ENCODE measurements around the gene CHML. TPM values are rescaled to one million over a fixed set of nuclear protein-coding genes. Genes with fewer than 3 reads are reported as not detected.

Gene CHML
- total and polyA plus RNA-seq, 2 of the 8 experiments (the other 6 are each of a cell fraction or from before 2014, with no cell fraction given), result 11.5 to 82.4 TPM

Other genes starting within 250 kb of the CHML start
- 80.5 and 81.9 TPM in 2 replicates for gene FH, start 120.6 kb downstream of the CHML start, total RNA-seq (2021; fragmentation: NEBNext Ultra II Directional; extraction: Animal tissue kit (Norgen Biotek cat#: 25700))
- 28.1 and 45.0 TPM in 2 replicates for gene FH, start 120.6 kb downstream of the CHML start, polyA plus RNA-seq (2011; rRNA removed)
- not detected in 2 replicates for gene KMO, start 108.0 kb downstream of the CHML start, total RNA-seq (2021; fragmentation: NEBNext Ultra II Directional; extraction: Animal tissue kit (Norgen Biotek cat#: 25700))
- gene KMO, start 108.0 kb downstream of the CHML start, polyA plus RNA-seq (2011; rRNA removed), result not detected in 2 replicates
- 18.1 and 19.4 TPM in 2 replicates for gene OPN3, start within 50 bp of the CHML start, total RNA-seq (2021; fragmentation: NEBNext Ultra II Directional; extraction: Animal tissue kit (Norgen Biotek cat#: 25700))
- gene OPN3, start within 50 bp of the CHML start, polyA plus RNA-seq (2011; rRNA removed), result 8.0 and 8.8 TPM in 2 replicates
- not detected in 2 replicates for gene WDR64, start 11.9 kb upstream of the CHML start, total RNA-seq (2021; fragmentation: NEBNext Ultra II Directional; extraction: Animal tissue kit (Norgen Biotek cat#: 25700))
- gene WDR64, start 11.9 kb upstream of the CHML start, polyA plus RNA-seq (2011; rRNA removed), result 0.02 TPM in 1 of 2 replicates, not detected in the other
- gene EXO1, start 207.8 kb upstream of the CHML start, total RNA-seq (2021; fragmentation: NEBNext Ultra II Directional; extraction: Animal tissue kit (Norgen Biotek cat#: 25700)), result 36.4 and 43.0 TPM in 2 replicates
- gene EXO1, start 207.8 kb upstream of the CHML start, polyA plus RNA-seq (2011; rRNA removed), result 6.6 and 9.2 TPM in 2 replicates

All from H1 (cell line).